SIG-M5 (cell line): ENCODE measurements around the gene CIZ1.
A peak's percentile ranks its signal among the peaks of the same experiment; 100 is the strongest.

Experiments used
- DNase-seq: peaks from one replicate; lab custom pipeline; 2025; lab: John Stamatoyannopoulos, UW

Gene CIZ1

GRCh38 chr9:128214571-128215490 is 23.5 kb upstream of the CIZ1 start:
- DNase-seq = no peak

DNA sequence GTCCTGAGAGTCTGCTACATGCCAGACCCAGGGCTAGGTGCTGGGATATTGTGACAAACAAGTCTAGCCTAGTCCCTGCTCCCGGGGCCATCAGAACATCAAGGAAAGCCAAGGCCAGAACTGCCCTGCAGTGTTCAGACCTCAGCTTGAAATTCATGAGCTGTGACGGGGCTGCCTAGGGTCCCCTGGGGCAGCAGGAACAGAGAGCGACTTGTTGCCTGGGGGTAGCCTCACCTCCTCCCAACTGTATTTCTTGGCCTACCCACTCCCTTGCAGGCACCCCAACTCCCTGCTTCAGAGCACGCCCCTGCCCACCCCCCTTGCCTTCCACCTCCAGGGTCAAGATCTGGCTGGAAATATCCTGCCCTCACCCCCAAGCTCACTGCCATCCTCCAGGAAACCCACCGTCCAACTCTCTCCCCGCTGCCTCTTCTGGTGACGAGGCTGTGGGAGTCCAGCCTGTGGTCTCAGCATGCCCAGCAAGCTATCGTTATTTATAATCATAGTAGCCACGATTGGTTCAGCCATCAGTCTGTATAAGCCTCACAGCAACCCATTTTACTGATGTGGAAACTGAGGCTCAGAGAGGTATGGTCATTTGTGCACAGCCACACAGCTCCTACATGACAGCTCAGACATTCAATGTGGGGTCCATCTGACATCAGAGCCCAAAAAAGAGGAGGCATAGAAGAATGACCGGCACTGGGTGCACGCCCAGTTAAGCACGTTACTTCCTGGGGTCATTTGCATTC is 22.6 kb upstream of the CIZ1 start:
- DNase-seq = no peak

- no peak for DNase-seq
These were observed 20.6 kb upstream of the CIZ1 start for GRCh38 chr9:128211981-128212281.

- DNase-seq = no peak
These were observed 20.0 kb upstream of the CIZ1 start for GRCh38 chr9:128211186-128211980.

- DNase-seq = no peak
These were observed 17.7 kb upstream of the CIZ1 start for GRCh38 chr9:128208946-128209669.

DNA sequence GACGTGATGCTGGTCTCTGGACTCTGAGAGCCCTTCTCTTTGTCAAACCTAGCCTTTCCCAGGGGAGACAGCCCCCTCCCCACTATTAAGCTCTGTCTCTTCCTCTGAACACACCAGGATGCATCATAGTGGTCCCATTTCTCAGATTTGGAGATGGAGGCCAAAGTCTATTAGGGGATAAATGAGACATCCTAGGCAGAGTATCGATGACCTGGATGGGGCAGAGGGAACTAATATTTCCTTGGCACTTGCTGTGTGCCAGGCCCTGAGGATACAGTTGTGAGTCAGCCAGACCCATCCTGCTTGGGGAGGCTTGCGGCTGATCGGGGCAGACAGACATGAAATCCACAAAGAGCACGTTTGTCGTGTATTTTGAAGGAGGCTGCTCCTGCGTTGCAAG is 17.0 kb upstream of the CIZ1 start:
- DNase-seq = no peak

DNA sequence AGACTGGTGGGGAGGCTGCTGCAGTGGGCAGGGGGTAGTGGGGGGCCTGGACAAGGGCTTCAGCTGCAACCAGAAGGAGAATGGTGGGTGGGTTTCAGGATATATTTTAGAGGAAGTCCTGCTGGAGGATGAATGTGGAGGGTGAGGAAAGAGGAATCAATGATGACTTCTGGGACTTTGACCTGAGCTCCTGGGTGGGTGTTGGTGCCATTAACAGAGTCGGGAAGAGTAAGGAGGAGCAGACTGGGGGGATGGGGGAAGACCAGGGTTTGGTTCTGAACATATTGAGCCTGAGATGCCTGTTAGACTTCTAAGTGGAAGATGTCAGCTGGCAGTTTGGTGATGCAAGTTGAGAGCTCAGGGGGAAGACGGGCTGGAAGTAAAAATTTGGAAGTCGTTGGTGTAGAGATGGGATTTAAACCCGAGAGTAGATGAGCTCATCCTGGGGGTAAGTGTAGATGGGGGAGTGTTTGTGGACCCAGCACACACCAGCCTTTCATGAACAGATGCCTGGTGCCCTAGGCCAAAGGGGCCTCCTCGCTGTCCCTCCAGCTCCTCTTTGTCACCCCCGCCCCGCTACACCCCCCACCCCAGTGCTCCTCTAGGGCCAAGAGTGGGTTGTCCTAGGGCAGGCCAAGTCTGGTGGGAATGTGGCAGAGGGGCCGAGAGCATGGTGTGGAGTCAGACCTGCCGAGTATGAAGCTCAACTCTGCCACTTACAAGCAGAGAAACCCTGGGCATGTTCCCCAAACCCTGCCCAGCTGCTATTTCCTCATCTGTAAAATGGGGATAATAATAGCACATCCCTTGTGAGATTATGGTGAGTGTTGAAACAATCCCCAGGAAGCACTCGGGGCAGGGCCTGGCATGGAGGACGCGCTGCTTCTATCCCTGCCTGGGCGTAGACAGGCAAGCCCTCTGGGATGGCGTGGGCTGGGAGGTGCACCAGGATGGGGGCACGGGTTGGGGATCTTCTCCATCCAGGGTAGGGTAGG is 15.8 kb upstream of the CIZ1 start:
- DNase-seq = peak; percentile 29

DNA sequence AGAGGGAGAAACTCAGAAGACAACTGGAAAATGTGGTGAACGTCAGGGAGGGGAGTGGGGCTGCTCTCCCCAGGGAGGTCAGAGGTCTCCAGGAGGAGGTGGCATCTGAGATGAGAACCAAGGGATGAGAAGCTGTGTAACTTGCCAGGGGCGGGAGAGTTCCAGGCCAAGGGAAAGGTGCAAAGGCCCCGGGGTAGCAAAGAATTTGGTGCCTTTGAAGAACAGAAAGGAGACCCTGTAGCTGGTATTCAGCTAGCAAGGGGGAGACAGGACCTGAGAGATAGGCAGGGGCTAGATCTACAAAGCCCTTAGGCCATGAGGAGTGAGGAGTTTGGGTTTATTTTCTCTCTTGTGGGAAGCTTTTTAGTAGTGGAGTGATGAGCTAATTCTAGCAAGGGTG is 15.1 kb upstream of the CIZ1 start:
- no peak for DNase-seq

DNA sequence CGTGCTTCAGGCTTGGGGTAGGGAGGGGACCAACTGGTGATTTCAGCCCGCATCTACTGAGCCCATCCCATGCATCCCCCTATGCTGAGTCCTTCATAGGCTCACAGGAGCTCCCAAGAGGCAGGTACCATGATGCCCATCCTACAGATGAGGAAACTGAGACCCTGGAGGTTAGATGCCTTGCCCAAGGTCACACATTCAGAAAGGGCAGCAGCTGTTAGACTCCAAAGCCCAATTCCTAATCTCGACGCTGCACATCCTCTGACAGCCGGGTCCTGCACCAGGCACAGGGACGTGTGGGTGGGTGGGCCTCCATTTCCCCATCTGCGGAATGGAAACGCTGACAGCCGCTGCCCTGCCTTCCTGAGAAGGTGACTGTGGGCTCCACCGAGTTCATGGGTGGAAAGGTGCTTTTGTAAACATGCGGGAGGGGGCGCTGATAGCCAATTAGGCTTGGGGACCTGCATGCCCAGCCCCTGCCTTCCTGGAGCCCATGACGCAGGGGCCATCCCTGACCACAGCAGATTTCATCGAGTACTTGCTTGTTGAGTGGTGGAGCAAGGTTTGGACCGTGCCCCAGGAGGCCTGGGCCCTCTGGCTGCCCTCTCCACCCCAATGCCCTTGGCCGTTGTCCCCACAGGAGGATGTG is 14.0 kb upstream of the CIZ1 start:
- DNase-seq = no peak

- DNase-seq = no peak
These were observed 13.5 kb upstream of the CIZ1 start for GRCh38 chr9:128204858-128205257.

- no peak for DNase-seq
These were observed 12.6 kb upstream of the CIZ1 start for GRCh38 chr9:128203707-128204551.

GRCh38 chr9:128203024-128203706 is 11.8 kb upstream of the CIZ1 start, which contains the start of gene DNM1:
TSS of gene DNM1 (plus strand) at chr9:128203379. CDS start at chr9:128203471, 92 bp downstream.
- no peak for DNase-seq

- no peak for DNase-seq
These were observed 11.3 kb upstream of the CIZ1 start for GRCh38 chr9:128202648-128203023.

DNA sequence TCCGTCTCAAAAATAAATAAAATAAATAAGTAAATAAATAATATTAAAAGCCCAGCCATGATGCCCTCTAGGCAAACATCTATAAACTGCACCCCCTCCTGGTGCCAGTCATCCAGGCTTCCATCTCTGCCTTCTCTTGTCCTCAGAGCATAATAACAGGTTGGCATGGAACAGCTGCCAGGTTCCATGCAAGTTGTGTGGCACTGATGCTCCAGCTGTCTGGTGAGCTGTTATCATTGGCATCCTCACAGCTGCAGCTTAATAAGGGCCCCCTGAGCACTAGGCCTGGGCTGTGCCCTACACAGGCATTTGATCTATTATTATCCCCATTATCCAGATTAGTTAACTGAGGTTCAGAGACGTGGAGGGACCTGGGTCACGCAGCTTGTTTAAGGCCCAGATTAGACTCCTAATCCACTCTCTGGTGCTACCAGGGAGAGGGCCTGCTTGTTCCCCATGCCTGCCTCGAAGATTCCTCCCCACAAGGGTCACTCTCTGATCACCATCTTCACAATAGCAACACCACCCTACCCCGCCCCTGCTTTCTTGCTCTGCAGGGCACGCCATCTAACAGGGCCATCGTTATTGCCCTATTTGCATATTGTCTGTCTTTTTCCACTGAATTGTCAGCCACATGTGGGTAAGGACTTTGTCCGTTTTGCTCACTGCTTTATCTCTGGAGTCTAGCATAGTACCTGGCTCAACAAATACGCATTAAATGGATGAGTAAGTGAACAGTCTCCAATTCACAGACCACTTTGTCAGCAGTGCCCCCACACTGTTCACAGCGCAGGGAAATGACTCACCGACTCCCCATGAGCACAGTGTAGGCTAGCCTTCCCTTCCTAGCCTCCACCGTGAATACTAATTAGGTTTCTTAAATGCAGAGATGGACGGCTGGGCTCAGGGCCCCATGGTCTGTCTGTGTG is 10.3 kb upstream of the CIZ1 start:
- no peak for DNase-seq

DNA sequence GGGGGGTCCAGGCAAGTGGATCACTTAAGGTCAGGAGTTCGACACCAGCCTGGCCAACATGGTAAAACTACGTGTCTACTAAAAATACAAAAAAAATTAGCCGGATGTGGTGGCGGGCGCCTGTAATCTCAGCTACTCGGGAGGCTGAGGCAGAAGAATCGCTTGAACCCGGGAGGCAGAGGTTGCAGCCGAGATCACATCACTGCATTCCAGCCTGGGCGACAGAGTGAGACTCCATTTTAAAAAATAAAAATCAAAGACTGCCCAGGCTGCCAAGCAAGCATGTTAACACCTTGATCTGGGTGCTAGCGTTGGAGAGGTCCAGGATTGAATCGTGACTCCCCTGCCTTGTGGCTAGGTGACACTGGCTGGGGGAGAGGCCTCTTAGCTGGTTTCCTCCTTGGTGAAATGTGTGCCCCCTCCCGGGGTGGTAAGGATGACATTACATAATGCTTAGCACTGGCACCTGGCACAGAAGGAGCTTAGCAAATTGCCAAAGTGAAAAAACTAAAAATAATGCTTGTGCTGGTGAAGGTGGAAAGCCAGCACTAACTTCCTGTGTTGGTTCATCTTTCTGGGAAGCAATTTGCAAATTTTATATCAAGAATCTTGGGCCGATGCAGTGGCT is 2.2 kb upstream of the CIZ1 start:
- no peak for DNase-seq

DNA sequence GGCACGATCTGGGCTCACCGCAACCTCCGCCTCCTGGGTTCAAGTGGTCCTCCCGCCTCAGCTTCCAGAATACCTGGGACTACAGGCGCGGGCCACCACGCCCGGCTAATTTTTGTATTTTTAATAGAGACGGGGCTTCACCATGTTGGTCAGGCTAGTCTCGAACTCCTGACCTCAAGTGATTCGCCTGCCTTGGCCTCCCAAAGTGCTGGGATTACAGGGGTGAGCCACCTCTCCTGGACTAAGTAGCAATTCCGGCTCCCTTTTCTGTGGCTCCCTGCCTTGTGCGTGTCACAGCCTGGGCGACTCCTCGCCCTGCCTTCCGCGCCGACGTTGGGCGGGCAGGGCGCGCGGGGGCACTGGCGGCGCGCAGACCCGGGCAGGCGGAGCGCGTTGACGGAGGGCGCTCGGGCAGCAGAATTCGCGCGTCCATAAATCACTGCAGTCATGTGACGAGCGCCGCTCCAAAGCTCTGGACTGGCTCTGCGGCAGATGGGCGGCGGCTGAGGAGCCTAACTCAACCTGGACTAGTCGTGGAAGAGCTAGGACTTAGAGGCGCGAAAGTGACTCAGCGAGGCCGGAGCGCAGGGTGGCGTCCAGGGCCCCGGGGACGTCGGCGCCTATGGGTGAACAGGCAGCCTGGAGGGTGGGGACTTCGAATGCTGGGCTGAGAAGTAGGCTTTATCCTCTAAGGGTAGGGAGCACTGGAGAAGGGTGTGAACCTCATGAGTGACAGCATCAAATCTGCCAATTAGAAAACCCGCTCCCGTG is 1.4 kb upstream of the CIZ1 start:
- DNase-seq = no peak
